ENCODE data around the gene TNS3. TPM values are rescaled to one million over a fixed set of nuclear protein-coding genes. Genes with fewer than 3 reads are reported as not detected.

Gene TNS3
- total RNA-seq, 3 donors from 2014 or later: 69.1 to 98.9 (median 69.9) TPM

DNA sequence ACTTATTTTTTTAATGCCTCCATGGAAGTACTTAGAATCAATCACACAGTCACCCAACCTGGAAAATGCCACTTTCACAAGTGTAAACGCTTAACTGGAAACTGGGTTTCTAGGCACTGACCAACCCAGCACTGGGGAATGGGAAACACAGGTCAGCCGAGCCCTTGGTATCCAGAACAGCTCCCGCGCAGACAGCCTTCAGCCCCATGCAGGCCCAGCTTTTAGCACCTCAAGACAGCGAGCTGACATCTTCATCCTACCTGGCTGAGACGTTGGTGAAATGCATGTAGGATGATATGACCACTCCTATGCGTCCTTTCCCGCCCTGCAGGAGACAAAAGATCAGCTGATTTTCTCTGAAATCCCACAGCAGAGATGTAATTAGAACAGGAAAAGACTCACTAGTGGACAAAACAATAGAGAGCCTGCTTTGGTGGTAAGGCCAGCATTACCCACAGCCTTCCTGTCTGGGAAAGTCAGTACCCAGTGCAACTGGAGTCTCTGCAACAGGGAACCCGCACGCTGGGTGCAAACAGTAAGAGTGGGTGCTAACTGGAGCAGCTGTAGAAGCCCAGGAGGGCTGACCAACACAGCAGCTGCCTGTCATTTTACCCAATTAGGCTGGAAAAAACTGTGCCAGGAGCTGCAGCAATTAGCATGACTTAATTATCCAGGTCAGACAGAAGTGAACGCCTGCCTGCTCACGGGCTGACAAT, 153.7 kb downstream of the TNS3 start:
- Histone ChIP-seq H3K9me3 (no peaks in the 10 kb centered on the region), H3K36me3 (ENCODE audit: low read depth) (no peaks in the 10 kb centered on the region), H3K4me3 (no peak overlapping the region), H3K4me1 (ENCODE audit: low read depth) (no peaks in the 10 kb centered on the region)
- DNase-seq (no peak), ATAC-seq (no peak)
- TF ChIP-seq, protein P1, sequence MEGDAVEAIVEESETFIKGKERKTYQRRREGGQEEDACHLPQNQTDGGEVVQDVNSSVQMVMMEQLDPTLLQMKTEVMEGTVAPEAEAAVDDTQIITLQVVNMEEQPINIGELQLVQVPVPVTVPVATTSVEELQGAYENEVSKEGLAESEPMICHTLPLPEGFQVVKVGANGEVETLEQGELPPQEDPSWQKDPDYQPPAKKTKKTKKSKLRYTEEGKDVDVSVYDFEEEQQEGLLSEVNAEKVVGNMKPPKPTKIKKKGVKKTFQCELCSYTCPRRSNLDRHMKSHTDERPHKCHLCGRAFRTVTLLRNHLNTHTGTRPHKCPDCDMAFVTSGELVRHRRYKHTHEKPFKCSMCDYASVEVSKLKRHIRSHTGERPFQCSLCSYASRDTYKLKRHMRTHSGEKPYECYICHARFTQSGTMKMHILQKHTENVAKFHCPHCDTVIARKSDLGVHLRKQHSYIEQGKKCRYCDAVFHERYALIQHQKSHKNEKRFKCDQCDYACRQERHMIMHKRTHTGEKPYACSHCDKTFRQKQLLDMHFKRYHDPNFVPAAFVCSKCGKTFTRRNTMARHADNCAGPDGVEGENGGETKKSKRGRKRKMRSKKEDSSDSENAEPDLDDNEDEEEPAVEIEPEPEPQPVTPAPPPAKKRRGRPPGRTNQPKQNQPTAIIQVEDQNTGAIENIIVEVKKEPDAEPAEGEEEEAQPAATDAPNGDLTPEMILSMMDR (IDR thresholded peaks at IDR 0.05): no peak
- intact Hi-C loops (cut with DNase I, micrococcal nuclease): no loop called here

DNA sequence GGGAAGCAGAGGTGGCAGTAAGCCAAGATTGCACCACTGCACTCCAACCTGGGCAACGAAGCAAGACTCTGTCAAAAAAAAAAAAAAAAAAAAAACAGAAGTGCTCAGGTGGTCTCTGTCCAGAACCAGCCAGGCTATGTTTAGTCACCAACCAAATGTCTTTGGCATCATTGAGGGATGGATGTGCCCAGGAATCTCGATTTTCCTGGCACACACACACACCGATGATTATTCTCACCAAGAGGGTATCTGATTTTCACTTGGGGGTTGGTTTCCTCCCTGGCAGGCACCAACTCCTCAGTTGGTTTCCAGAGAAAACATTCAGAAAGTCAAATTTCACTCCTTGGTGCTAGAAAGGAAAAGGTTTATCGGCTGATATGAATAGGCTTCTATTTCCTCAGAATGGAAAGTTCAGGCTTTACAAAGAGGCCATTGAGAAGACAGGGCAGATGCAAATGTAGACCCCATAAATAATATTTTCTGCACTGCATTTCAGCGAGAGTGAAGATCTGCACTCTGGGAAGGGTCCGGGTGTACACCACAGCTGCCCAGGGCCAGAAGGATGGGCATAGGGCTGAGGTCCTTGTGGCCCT, 154.8 kb downstream of the TNS3 start:
- H3K36me3 ChIP-seq (ENCODE audit: low read depth): no peaks in the 10 kb centered on the region
- no peak overlapping the region for H3K4me3 ChIP-seq
- H3K4me1 ChIP-seq (ENCODE audit: low read depth): no peaks in the 10 kb centered on the region
- no peaks in the 10 kb centered on the region for H3K9me3 ChIP-seq
- no peak for ATAC-seq
- intact Hi-C loops (cut with DNase I, micrococcal nuclease): no loop called here
- TF ChIP-seq, protein P1 (IDR thresholded peaks at IDR 0.05): no peak
- no peak for DNase-seq

DNA sequence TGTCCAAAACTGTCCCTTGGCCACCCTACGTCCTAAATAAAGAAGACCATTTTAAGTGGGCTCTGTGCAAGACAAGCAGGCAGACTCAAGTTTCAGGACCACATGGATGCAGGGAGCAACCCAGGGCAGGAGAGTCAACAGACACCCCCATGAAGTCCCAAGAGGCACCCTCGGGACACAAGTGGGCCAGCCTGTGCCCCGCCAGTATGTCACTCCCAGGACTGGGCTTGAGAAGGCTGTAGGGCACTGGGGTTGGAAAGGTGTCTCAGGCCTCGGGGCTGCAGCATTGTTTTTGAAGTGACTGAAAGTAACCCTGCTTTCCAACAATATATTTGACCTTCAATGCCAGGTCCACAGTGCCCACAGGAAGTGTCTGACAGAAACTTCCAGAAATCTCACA, 157.4 kb downstream of the TNS3 start:
- intact Hi-C loops (cut with DNase I, micrococcal nuclease): no loop called here
- Histone ChIP-seq H3K4me1 (ENCODE audit: low read depth) (no peaks in the 10 kb centered on the region), H3K36me3 (ENCODE audit: low read depth) (no peaks in the 10 kb centered on the region), H3K4me3 (no peak overlapping the region), H3K9me3 (peaks cover 3% of the 10 kb centered on the region)
- TF ChIP-seq, protein P1 (IDR thresholded peaks at IDR 0.05): no peak
- no peak for DNase-seq
- ATAC-seq: no peak

DNA sequence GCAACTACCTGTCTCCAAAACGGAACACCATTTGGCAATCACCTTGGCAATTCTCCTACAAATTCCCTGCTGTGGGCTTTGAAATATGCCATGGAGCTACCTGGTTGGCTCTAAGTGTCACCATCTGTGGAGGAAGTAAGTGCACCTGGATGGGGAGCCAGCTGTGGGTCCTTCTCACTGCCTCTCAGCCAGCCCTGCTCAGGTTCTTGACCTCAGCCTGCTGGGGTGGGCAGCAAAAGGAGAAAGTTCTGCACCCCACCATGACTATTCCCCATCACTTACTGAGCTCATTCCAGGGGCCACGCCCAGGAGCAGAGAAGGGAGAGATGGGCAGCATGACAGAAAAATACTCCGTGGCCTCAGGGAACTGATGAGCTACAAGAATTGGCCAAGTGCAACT, 158.7 kb downstream of the TNS3 start:
- Histone ChIP-seq H3K4me1 (ENCODE audit: low read depth) (no peaks in the 10 kb centered on the region), H3K9me3 (peaks cover 3% of the 10 kb centered on the region), H3K4me3 (no peak overlapping the region), H3K36me3 (ENCODE audit: low read depth) (no peaks in the 10 kb centered on the region)
- DNase-seq: no peak
- intact Hi-C loops (cut with DNase I, micrococcal nuclease): no loop called here
- TF ChIP-seq, protein P1 (IDR thresholded peaks at IDR 0.05): no peak
- no peak for ATAC-seq

DNA sequence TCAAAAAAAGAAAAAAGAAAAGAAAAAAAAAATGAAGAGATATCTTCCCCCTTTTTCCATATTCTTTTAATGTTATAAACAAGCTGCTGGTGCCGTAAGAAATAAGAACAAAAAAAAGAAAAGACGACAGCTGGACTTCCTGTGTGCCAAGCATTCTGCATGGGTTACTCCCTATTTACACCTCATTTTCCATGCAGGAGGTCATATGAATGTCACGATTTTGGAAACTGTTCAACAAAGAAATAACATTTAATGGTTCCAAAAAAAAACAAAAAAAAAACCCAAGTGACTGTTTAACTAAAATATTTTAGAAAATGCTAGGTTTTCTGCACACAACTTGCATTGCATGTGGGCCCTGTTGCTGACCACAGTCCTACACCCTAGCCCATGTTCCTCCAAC, 159.3 kb downstream of the TNS3 start:
- Histone ChIP-seq H3K4me3 (no peak overlapping the region), H3K9me3 (peaks cover 3% of the 10 kb centered on the region), H3K36me3 (ENCODE audit: low read depth) (no peaks in the 10 kb centered on the region), H3K4me1 (ENCODE audit: low read depth) (no peaks in the 10 kb centered on the region)
- TF ChIP-seq, protein P1 (IDR thresholded peaks at IDR 0.05): no peak
- ATAC-seq: no peak
- intact Hi-C loops (cut with DNase I, micrococcal nuclease): no loop called here
- DNase-seq: no peak

Data from mucosa of descending colon (tissue), 3 donors.